Measurements from ENCODE around the gene R3HCC1L.

DNA sequence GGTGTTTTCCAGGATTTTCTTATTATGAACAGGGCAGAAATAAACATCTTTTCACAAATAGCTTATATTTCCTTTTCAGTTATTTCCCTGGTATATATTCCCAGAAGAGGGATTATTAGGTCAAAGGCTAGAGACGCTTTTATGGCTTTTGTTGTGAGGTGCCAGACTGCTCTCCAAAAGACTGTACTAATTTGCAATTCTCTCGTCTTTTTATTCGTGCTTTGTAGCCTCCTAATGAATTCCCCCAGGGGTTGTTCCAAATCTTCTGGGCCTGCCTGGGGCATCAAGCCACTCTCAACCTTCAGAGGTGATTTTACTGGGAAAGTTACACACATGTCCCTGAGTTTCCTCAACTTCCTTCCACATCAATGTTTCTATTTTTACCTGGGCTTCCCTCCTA lies 34.0 kb upstream of the R3HCC1L start:
- TF ChIP-seq, protein P1, sequence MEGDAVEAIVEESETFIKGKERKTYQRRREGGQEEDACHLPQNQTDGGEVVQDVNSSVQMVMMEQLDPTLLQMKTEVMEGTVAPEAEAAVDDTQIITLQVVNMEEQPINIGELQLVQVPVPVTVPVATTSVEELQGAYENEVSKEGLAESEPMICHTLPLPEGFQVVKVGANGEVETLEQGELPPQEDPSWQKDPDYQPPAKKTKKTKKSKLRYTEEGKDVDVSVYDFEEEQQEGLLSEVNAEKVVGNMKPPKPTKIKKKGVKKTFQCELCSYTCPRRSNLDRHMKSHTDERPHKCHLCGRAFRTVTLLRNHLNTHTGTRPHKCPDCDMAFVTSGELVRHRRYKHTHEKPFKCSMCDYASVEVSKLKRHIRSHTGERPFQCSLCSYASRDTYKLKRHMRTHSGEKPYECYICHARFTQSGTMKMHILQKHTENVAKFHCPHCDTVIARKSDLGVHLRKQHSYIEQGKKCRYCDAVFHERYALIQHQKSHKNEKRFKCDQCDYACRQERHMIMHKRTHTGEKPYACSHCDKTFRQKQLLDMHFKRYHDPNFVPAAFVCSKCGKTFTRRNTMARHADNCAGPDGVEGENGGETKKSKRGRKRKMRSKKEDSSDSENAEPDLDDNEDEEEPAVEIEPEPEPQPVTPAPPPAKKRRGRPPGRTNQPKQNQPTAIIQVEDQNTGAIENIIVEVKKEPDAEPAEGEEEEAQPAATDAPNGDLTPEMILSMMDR (IDR thresholded peaks at IDR 0.05): no peak
- no peak for TF ChIP-seq POLR2A (IDR thresholded peaks at IDR 0.05)
